Activated CD8-positive, alpha-beta memory T cell treated with anti-CD3 and anti-CD28 coated beads for 4 hours (primary cell): ENCODE measurements around the gene LDHD.

Source experiments
- DNase-seq, 2 donors: peaks; one replicate each; pipeline ENCODE4 v3.0.0-alpha.2; 2020; ENCODE audit warnings: low read depth in 2 of 2

Gene LDHD

DNA sequence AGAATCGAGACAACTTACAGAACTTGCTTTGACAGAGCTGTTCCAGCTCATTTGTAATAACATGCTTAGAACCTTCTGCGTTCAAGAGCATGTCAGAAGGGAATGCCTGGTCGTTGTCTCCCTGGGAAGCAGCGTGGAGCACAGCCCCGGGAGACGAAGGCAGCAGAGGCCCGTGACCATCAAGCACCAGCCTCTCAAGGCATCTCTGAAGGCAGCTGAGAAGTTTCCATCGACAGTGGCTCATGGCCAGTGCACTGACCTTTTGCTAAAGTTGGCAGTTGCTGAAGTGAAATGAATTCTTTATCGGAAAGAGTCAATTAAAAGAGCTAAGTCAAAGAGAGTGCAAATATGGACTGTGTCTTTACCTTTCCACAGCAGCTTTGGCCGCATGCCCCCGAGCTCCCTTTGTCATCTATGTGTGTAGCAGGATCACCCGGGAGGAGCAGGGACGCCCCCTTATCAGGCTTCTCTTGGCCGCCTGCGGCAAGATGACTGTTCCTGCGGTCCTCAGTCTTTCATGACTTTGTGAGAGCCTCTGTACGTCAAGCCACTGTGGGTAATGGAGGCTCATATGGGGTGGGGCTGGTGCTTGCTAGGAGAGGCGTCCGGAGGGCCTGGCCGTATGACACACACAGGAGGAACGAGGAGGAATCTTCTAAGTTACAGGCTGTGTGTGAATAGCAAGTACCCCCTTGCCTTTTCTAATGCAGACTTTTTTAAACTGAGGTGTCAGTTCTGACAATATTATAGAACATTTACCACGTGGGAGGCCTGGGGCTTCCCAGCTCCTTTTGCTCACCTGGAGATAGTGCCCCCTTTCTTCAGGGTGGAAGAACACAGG, 54.2 kb downstream of the LDHD start:
- DNase-seq: no peak
